Measurements from ENCODE around the gene PTPRM. TPM values are rescaled to one million over a fixed set of nuclear protein-coding genes. Genes with fewer than 3 reads are reported as not detected.
A peak's percentile ranks its signal among the peaks of the same experiment; 100 is the strongest.

The PTPRM gene
- total RNA-seq = 10 to 100 TPM; 81.5 to 98.9 (median 86.8) TPM

GRCh38 chr18:7566567-7567473, at the start of gene PTPRM:
Gene PTPRM (plus strand): TSS chr18:7567316. CDS start chr18:7567819, 503 bp downstream.
- Histone ChIP-seq H3K27ac (peak within 1 kb of the TSS; percentile 95 to 99 (median 98)), H3K27me3 (no peaks in the 10 kb centered on the region), H3K4me3 (peak within 1 kb of the TSS; percentile 87 to 95), H3K9me3 (no peaks in the 10 kb centered on the region), H3K36me3 (no peaks in the 10 kb centered on the region), H3K4me1 (peaks cover 0 to 61% (median 9%) of the 10 kb centered on the region in 3 donors)
- ATAC-seq = peak; percentile 95
- TF ChIP-seq POLR2AphosphoS5 (IDR thresholded peaks at IDR 0.05) = peak; percentile 63
- TF ChIP-seq EP300 (IDR thresholded peaks at IDR 0.05) = no peak
- TF ChIP-seq POLR2A (IDR thresholded peaks at IDR 0.05) = peak; percentile 81 to 92
- TF ChIP-seq, protein P1, sequence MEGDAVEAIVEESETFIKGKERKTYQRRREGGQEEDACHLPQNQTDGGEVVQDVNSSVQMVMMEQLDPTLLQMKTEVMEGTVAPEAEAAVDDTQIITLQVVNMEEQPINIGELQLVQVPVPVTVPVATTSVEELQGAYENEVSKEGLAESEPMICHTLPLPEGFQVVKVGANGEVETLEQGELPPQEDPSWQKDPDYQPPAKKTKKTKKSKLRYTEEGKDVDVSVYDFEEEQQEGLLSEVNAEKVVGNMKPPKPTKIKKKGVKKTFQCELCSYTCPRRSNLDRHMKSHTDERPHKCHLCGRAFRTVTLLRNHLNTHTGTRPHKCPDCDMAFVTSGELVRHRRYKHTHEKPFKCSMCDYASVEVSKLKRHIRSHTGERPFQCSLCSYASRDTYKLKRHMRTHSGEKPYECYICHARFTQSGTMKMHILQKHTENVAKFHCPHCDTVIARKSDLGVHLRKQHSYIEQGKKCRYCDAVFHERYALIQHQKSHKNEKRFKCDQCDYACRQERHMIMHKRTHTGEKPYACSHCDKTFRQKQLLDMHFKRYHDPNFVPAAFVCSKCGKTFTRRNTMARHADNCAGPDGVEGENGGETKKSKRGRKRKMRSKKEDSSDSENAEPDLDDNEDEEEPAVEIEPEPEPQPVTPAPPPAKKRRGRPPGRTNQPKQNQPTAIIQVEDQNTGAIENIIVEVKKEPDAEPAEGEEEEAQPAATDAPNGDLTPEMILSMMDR (IDR thresholded peaks at IDR 0.05) = peak in 3 of 4 experiments; percentile 30 to 90 (median 82)
- 0 to 4% methylated on average over 5 to 27 of the region's 139 CpGs for WGBS, 2 donors (ENCODE audit: low coverage in 1 of 2)

GRCh38 chr18:7517852-7518251, 49.3 kb upstream of the PTPRM start:
- Histone ChIP-seq H3K4me1 (peaks cover 0 to 5% (median 0%) of the 10 kb centered on the region in 3 donors), H3K4me3 (no peak overlapping the region), H3K27me3 (no peaks in the 10 kb centered on the region), H3K9me3 (no peaks in the 10 kb centered on the region), H3K27ac (no peak overlapping the region), H3K36me3 (no peaks in the 10 kb centered on the region)
- no peak for ATAC-seq
- 76 to 91% methylated on average over 3 to 4 of the region's 4 CpGs for WGBS, 2 donors (ENCODE audit: low coverage in 1 of 2)
- TF ChIP-seq POLR2A (IDR thresholded peaks at IDR 0.05) = no peak
- TF ChIP-seq, protein P1 (IDR thresholded peaks at IDR 0.05) = no peak
- TF ChIP-seq POLR2AphosphoS5 (IDR thresholded peaks at IDR 0.05) = no peak
- no peak for TF ChIP-seq EP300 (IDR thresholded peaks at IDR 0.05)

GRCh38 chr18:7520200-7520785, 46.8 kb upstream of the PTPRM start:
- ATAC-seq = no peak
- peaks cover 0 to 10% (median 0%) of the 10 kb centered on the region in 3 donors for H3K4me1 ChIP-seq
- no peak for TF ChIP-seq POLR2A (IDR thresholded peaks at IDR 0.05)
- TF ChIP-seq, protein P1 (IDR thresholded peaks at IDR 0.05) = no peak
- TF ChIP-seq EP300 (IDR thresholded peaks at IDR 0.05) = no peak
- no peak for TF ChIP-seq POLR2AphosphoS5 (IDR thresholded peaks at IDR 0.05)
- H3K36me3 ChIP-seq = no peaks in the 10 kb centered on the region
- no peak overlapping the region for H3K27ac ChIP-seq
- H3K27me3 ChIP-seq = no peaks in the 10 kb centered on the region
- 61 to 86% methylated on average over 6 of the region's 6 CpGs for WGBS, 2 donors (ENCODE audit: low coverage in 1 of 2)
- H3K9me3 ChIP-seq = no peaks in the 10 kb centered on the region
- no peak overlapping the region for H3K4me3 ChIP-seq

DNA sequence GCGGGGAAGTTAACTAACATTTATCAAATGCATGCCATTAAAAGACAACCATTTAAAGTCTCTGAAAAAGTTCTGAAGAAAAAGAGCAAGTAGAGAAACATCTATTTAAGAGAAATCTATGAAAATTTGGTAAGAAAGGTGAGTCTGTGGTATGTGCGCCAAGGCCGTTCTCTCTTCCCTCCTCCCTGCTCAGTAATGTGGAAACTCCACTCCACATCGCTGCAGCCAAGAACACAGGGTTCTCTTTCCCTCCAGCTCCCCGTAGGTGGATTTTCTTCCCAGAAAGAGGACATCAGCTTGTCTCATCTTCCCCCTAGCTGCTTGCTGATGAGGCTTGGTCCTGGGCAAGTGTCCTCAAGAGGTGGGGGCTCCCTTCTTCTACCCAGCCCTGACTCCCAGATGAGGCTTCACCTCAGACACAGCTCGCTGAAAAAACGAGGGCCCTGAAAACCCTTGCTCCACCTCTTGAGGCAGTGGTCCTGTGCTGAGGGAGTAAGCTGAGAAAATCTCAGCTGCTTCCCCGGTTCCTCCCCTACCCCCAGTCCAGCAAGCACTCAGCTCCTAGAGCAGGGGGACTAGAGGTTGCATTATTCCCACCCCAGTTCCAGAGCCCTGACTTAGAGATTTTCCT, 45.8 kb upstream of the PTPRM start:
- 85 to 89% methylated on average over 5 of the region's 8 CpGs for WGBS, 2 donors (ENCODE audit: low coverage in 1 of 2)

GRCh38 chr18:7523772-7524171, 43.3 kb upstream of the PTPRM start:
- H3K27me3 ChIP-seq = no peaks in the 10 kb centered on the region
- no peak overlapping the region for H3K27ac ChIP-seq
- no peaks in the 10 kb centered on the region for H3K9me3 ChIP-seq
- TF ChIP-seq EP300 (IDR thresholded peaks at IDR 0.05) (no peak), POLR2AphosphoS5 (IDR thresholded peaks at IDR 0.05) (no peak), POLR2A (IDR thresholded peaks at IDR 0.05) (no peak)
- TF ChIP-seq, protein P1 (IDR thresholded peaks at IDR 0.05) = no peak
- peaks cover 0 to 10% (median 0%) of the 10 kb centered on the region in 3 donors for H3K4me1 ChIP-seq
- no peak overlapping the region for H3K4me3 ChIP-seq
- no peaks in the 10 kb centered on the region for H3K36me3 ChIP-seq
- WGBS, 2 donors (ENCODE audit: low coverage in 1 of 2) = 90% methylated on average over 2 of the region's 3 CpGs; no CpG with 5 or more reads in 1 of the 2 donors
- ATAC-seq = no peak

More for the DNA sequence above, 45.8 kb upstream of the PTPRM start:
- Histone ChIP-seq H3K36me3 (no peaks in the 10 kb centered on the region), H3K27me3 (no peaks in the 10 kb centered on the region), H3K4me3 (no peak overlapping the region), H3K9me3 (no peaks in the 10 kb centered on the region), H3K27ac (no peak overlapping the region), H3K4me1 (peaks cover 0 to 10% (median 0%) of the 10 kb centered on the region in 3 donors)
- ATAC-seq = no peak
- no peak for TF ChIP-seq EP300 (IDR thresholded peaks at IDR 0.05)

Measured in gastroesophageal sphincter (tissue), 4 donors.